H9 (cell line): ENCODE data around the gene LMX1A. TPM values are rescaled to one million over a fixed set of nuclear protein-coding genes. Genes with fewer than 3 reads are reported as not detected.

Source experiments
- DNase-seq: peaks from one replicate; pipeline ENCODE4 v3.0.0-alpha.2; 2017
- H2AFZ ChIP-seq: one replicate; pipeline ENCODE4 v1.6.1; 2013; ENCODE audit warnings: mild to moderate bottlenecking, low read length, control low read depth, moderate library complexity
- H2AK5ac ChIP-seq: 2 replicates; pipeline ENCODE4 v1.6.1; 2013; ENCODE audit warnings: low read length, control low read depth, mixed read lengths; ENCODE audit not compliant: insufficient read length
- H2BK120ac ChIP-seq: one replicate; pipeline ENCODE4 v1.6.1; 2013; ENCODE audit warnings: low read depth, mild to moderate bottlenecking, low read length, control low read depth, inconsistent platforms; ENCODE audit not compliant: poor library complexity, severe bottlenecking
- H2BK12ac ChIP-seq: 2 replicates; pipeline ENCODE4 v1.6.1; 2013; ENCODE audit warnings: low read length, control low read depth, mixed read lengths, low read depth; ENCODE audit not compliant: insufficient read length
- H2BK15ac ChIP-seq: 2 replicates; pipeline ENCODE4 v1.6.1; 2013; ENCODE audit warnings: low read depth, low read length, control low read depth
- H2BK20ac ChIP-seq: one replicate; pipeline ENCODE4 v1.6.1; 2013; ENCODE audit warnings: low read depth, mild to moderate bottlenecking, low read length, control low read depth, inconsistent platforms; ENCODE audit not compliant: poor library complexity, severe bottlenecking
- H2BK5ac ChIP-seq: 2 replicates; pipeline ENCODE4 v1.6.1; 2013; ENCODE audit warnings: low read length, control low read depth, mixed read lengths; ENCODE audit not compliant: insufficient read length
- H3K14ac ChIP-seq: 2 replicates; pipeline ENCODE4 v1.6.1; 2013; ENCODE audit warnings: low read length, control low read depth; ENCODE audit not compliant: insufficient read depth
- H3K18ac ChIP-seq: 2 replicates; pipeline ENCODE4 v1.6.1; 2013; ENCODE audit warnings: low read depth, mild to moderate bottlenecking, mixed read lengths, low read length, control low read depth; ENCODE audit not compliant: insufficient read length
- H3K23ac ChIP-seq: 2 replicates; pipeline ENCODE4 v1.6.1; 2013; ENCODE audit warnings: low read length, control low read depth, mixed read lengths, low read depth; ENCODE audit not compliant: insufficient read length
- H3K23me2 ChIP-seq: 2 replicates; pipeline ENCODE4 v1.6.1; 2013; ENCODE audit warnings: low read depth, mild to moderate bottlenecking, mixed read lengths, low read length, control low read depth; ENCODE audit not compliant: insufficient read length, poor library complexity, severe bottlenecking
- H3K27ac ChIP-seq: 2 replicates; pipeline ENCODE4 v1.5.1; 2013; ENCODE audit warnings: low read length, control low read depth, mixed read lengths, low read depth; ENCODE audit not compliant: insufficient read length
- H3K27me3 ChIP-seq: 2 replicates; pipeline ENCODE4 v1.6.1; 2013; ENCODE audit warnings: low read length, control low read depth, inconsistent platforms; ENCODE audit not compliant: insufficient read depth
- H3K4ac ChIP-seq: 2 replicates; pipeline ENCODE4 v1.6.1; 2013; ENCODE audit warnings: low read depth, mild to moderate bottlenecking, control low read depth, inconsistent platforms, low read length, moderate library complexity
- H3K4me1 ChIP-seq: 2 replicates; pipeline ENCODE4 v1.6.1; 2013; ENCODE audit warnings: low read length, control low read depth, inconsistent platforms; ENCODE audit not compliant: insufficient read depth
- H3K4me2 ChIP-seq: 2 replicates; pipeline ENCODE4 v1.6.1; 2013; ENCODE audit warnings: low read length, control low read depth, mixed read lengths; ENCODE audit not compliant: insufficient read length, insufficient read depth
- H3K56ac ChIP-seq: 2 replicates; pipeline ENCODE4 v1.6.1; 2013; ENCODE audit warnings: low read depth, mild to moderate bottlenecking, mixed read lengths, low read length, control low read depth; ENCODE audit not compliant: insufficient read length
- H3K79me1 ChIP-seq: 2 replicates; pipeline ENCODE4 v1.6.1; 2013; ENCODE audit warnings: low read depth, mild to moderate bottlenecking, moderate library complexity, low read length, control low read depth, inconsistent platforms; ENCODE audit not compliant: insufficient read depth, poor library complexity, severe bottlenecking
- H3K79me2 ChIP-seq: 2 replicates; pipeline ENCODE4 v1.6.1; 2013; ENCODE audit warnings: low read length, control low read depth, inconsistent platforms; ENCODE audit not compliant: insufficient read depth
- H3K9ac ChIP-seq: 2 replicates; pipeline ENCODE4 v1.6.1; 2013; ENCODE audit warnings: low read length, control low read depth, mixed read lengths; ENCODE audit not compliant: insufficient read length; ENCODE audit errors: extremely low read depth
- H3K9me3 ChIP-seq: one replicate; pipeline ENCODE4 v1.6.1; 2013; ENCODE audit warnings: low read depth, low read length, inconsistent platforms; ENCODE audit not compliant: control insufficient read depth
- H3T11ph ChIP-seq: one replicate; pipeline ENCODE4 v1.6.1; 2013; ENCODE audit warnings: mild to moderate bottlenecking, low read length, control low read depth, inconsistent platforms
- H4K20me1 ChIP-seq: one replicate; pipeline ENCODE4 v1.6.1; 2013; ENCODE audit not compliant: control insufficient read depth, insufficient read length, insufficient read depth
- H4K5ac ChIP-seq: 2 replicates; pipeline ENCODE4 v1.6.1; 2013; ENCODE audit warnings: low read depth, mild to moderate bottlenecking, mixed read lengths, low read length, control low read depth; ENCODE audit not compliant: insufficient read length
- H4K8ac ChIP-seq: replicated peaks from 2 replicates; pipeline ENCODE4 v1.6.1; 2013; ENCODE audit warnings: low read length, control low read depth, mixed read lengths, low read depth; ENCODE audit not compliant: insufficient read length
- H4K91ac ChIP-seq: 2 replicates; pipeline ENCODE4 v1.6.1; 2013; ENCODE audit warnings: low read depth, mild to moderate bottlenecking, moderate library complexity, mixed read lengths, low read length, control low read depth; ENCODE audit not compliant: insufficient read length
- H3K27ac Mint-ChIP-seq, 3 experiments: 2 replicates in 2 of 3; 3 replicates in 1 of 3; pipeline ENCODE4 v1.8.0; 2020 to 2021; ENCODE audit warnings: mixed read lengths in 3 of 3, mild to moderate bottlenecking in 1 of 3, moderate library complexity in 1 of 3
- H3K27me3 Mint-ChIP-seq: 2 replicates; pipeline ENCODE4 v1.8.0; 2021; ENCODE audit warnings: low read depth, mild to moderate bottlenecking, moderate library complexity, mixed read lengths
- H3K36me3 Mint-ChIP-seq, 3 experiments: 2 replicates in 2 of 3; 3 replicates in 1 of 3; pipeline ENCODE4 v1.8.0; 2020 to 2021; ENCODE audit warnings: low read depth in 3 of 3, mixed read lengths in 3 of 3; ENCODE audit not compliant: insufficient read depth in 1 of 3
- H3K4me1 Mint-ChIP-seq, 2 experiments: 2 replicates each; pipeline ENCODE4 v1.8.0; 2020; ENCODE audit warnings: mixed read lengths in 2 of 2
- H3K4me3 Mint-ChIP-seq, 2 experiments: 2 replicates in 1 of 2; 3 replicates in 1 of 2; pipeline ENCODE4 v1.8.0; 2020 to 2021; ENCODE audit warnings: mild to moderate bottlenecking in 2 of 2, mixed read lengths in 2 of 2, moderate library complexity in 1 of 2
- H3K9me3 Mint-ChIP-seq, 2 experiments: 2 replicates in 1 of 2; 3 replicates in 1 of 2; pipeline ENCODE4 v1.8.0; 2020; ENCODE audit warnings: mild to moderate bottlenecking in 2 of 2, mixed read lengths in 2 of 2, moderate library complexity in 1 of 2
- WGBS: extraction: QIAGEN DNeasy Blood & Tissue Kit; methylation state at CpG from one replicate; pipeline ENCODE4 v1.1.7; 2013; ENCODE audit warnings: missing lambda C conversion rate, low lambda C conversion rate, mixed read lengths; ENCODE audit not compliant: insufficient read length; ENCODE audit errors: extremely low coverage; 5-methylcytosine and 5-hydroxymethylcytosine counted together
- total RNA-seq: library from RNA; stranded (reverse); gene quantifications from 2 replicates; pipeline ENCODE4 v1.2.1, GENCODE V29; 2021
- TF ChIP-seq, protein P1 (sequence below): fragments of 200-600 bp; sonication (generic); conservative IDR thresholded peaks from 3 replicates; pipeline ENCODE4 v1.8.0; 2021; ENCODE audit warnings: antibody characterized with exemption, mild to moderate bottlenecking

Gene LMX1A
- total RNA-seq, 1 experiment from 2014 or later = not detected

DNA sequence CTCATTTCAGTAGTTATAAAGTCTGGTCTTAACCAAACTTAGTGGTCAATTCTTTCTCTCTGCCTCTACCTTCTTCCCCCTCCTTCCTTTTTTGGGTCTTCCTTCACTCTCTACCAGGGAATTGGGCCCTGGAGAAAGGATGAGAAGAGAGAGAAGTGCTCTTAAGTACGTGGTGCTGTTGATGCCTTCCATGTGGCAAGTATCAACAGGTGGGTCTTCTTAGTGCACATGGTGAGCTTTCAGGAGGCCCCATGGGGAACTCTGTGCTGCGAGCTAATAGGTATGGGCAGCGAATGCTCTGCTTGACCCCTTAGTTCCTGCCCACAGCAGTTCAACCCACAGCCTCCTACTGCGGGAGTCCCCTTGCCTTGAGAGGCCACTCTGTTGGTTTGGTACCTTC, 39.4 kb upstream of the LMX1A start:
- H3K4me1 ChIP-seq = no peaks in the 10 kb centered on the region; the same call in 1 of the 2 replicates
- no peak overlapping the region for H3K4me2 ChIP-seq
- H3K79me1 ChIP-seq = no peaks in the 10 kb centered on the region
- no peak overlapping the region for H4K8ac ChIP-seq
- Mint-ChIP-seq H3K36me3 (no peaks in the 10 kb centered on the region), H3K4me3 (no peak overlapping the region), H3K27me3 (peaks cover 24% of the 10 kb centered on the region), H3K9me3 (no peaks in the 10 kb centered on the region), H3K4me1 (peaks cover 5 to 12% of the 10 kb centered on the region in 2 experiments), H3K27ac (no peak overlapping the region)
- no peak overlapping the region for H3K14ac ChIP-seq
- no peaks in the 10 kb centered on the region for H3K9me3 ChIP-seq
- H4K20me1 ChIP-seq = no peaks in the 10 kb centered on the region
- WGBS = no CpG with 5 or more reads among the region's 4 CpGs
- H2AK5ac ChIP-seq = no peak overlapping the region
- H2BK15ac ChIP-seq = no peak overlapping the region
- H3T11ph ChIP-seq = no peak overlapping the region
- TF ChIP-seq, protein P1, sequence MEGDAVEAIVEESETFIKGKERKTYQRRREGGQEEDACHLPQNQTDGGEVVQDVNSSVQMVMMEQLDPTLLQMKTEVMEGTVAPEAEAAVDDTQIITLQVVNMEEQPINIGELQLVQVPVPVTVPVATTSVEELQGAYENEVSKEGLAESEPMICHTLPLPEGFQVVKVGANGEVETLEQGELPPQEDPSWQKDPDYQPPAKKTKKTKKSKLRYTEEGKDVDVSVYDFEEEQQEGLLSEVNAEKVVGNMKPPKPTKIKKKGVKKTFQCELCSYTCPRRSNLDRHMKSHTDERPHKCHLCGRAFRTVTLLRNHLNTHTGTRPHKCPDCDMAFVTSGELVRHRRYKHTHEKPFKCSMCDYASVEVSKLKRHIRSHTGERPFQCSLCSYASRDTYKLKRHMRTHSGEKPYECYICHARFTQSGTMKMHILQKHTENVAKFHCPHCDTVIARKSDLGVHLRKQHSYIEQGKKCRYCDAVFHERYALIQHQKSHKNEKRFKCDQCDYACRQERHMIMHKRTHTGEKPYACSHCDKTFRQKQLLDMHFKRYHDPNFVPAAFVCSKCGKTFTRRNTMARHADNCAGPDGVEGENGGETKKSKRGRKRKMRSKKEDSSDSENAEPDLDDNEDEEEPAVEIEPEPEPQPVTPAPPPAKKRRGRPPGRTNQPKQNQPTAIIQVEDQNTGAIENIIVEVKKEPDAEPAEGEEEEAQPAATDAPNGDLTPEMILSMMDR = no peak
- H2BK20ac ChIP-seq = no peak overlapping the region
- no peak overlapping the region for H4K91ac ChIP-seq
- H3K23me2 ChIP-seq = no peaks in the 10 kb centered on the region
- H3K4ac ChIP-seq = no peak overlapping the region
- no peak overlapping the region for H3K18ac ChIP-seq
- no peaks in the 10 kb centered on the region for H3K79me2 ChIP-seq
- H3K9ac ChIP-seq = no peak overlapping the region
- H2BK5ac ChIP-seq = no peak overlapping the region
- no peak overlapping the region for H3K27ac ChIP-seq
- H3K23ac ChIP-seq = no peak overlapping the region
- no peaks in the 10 kb centered on the region for H3K27me3 ChIP-seq
- no peak overlapping the region for H2BK12ac ChIP-seq
- DNase-seq = no peak
- H3K56ac ChIP-seq = no peak overlapping the region
- no peak overlapping the region for H4K5ac ChIP-seq
- no peak overlapping the region for H2AFZ ChIP-seq
- no peak overlapping the region for H2BK120ac ChIP-seq
